Lower leg skin (tissue), 4 donors: ENCODE results near the gene ENDOD1. TPM values are rescaled to one million over a fixed set of nuclear protein-coding genes. Genes with fewer than 3 reads are reported as not detected.

Experiments
- DNase-seq, 2 donors: peaks; one replicate each; pipeline ENCODE4 v3.0.0-alpha.2; 2019; ENCODE audit warnings: low spot score in 2 of 2
- H3K4me3 ChIP-seq: fragments of 200-600 bp; sonication (generic); 2 replicates; pipeline ENCODE4 v1.5.1; 2017; ENCODE audit warnings: mild to moderate bottlenecking, low read depth; ENCODE audit not compliant: poor library complexity, severe bottlenecking
- POLR2A ChIP-seq, 2 donors: fragments of 450-650 bp; IDR thresholded peaks; one replicate each; pipeline ENCODE4 v1.6.1; 2016 to 2017; ENCODE audit warnings: antibody characterized with exemption in 2 of 2, mild to moderate bottlenecking in 1 of 2, moderate library complexity in 1 of 2
- WGBS, 2 donors: methylation state at CpG; one replicate each; pipeline ENCODE4 v1.1.5; 2018; 5-methylcytosine and 5-hydroxymethylcytosine counted together
- intact Hi-C: fragments of 100-400 bp; cut with DNase I; formaldehyde crosslinking; loops from one replicate; pipeline ENCODE4 v1.15.0; 2023; ENCODE audit warnings: low total_unique reads
- total RNA-seq, 4 donors: library from RNA; depleted of rRNA; stranded (reverse); fragments of >200 nt; gene quantifications; one replicate each; pipeline ENCODE4 v1.1.0, GENCODE V29; 2016
- TF ChIP-seq, protein P1 (sequence below), 3 donors: fragments of 450-650 bp; IDR thresholded peaks; one replicate each; pipeline ENCODE4 v1.5.1; 2016; ENCODE audit warnings: antibody characterized with exemption in 3 of 3, mild to moderate bottlenecking in 3 of 3, moderate library complexity in 2 of 3

Gene ENDOD1
- total RNA-seq, 4 donors from 2014 or later = 57.6 to 113 (median 87.2) TPM

DNA sequence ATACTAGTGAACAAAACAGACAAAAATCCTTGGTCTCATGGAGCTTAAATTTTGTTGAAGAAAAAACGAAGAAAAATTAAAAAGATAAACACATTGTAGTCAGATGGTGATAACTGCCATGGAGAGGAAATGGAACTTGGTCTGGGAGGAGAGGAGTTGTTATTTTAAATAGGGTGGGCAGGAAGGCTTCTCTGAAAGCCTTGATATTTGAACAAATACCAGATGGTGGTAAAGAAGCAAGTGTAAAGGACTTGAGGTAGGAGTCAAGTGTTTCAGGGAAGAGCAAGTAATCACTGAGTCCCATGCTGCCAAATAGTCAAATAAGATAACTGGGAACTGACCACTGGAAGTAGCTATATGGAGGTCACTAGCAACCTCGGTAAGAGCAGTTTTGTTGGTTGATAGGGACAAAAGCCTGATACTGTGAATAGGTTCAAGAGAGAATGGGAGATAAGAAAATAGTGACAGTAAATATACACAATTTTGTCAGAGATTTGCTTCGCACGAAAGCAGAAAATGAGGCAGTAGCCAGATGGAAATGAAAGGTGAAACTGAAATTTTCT, 86.3 kb downstream of the ENDOD1 start:
- WGBS, 2 donors = 81 to 85% methylated on average over 4 of the region's 4 CpGs
- H3K4me3 ChIP-seq = no peak overlapping the region

More for the DNA sequence above, 86.3 kb downstream of the ENDOD1 start:
- intact Hi-C loops = no loop called here
- no peak for DNase-seq
- TF ChIP-seq, protein P1, sequence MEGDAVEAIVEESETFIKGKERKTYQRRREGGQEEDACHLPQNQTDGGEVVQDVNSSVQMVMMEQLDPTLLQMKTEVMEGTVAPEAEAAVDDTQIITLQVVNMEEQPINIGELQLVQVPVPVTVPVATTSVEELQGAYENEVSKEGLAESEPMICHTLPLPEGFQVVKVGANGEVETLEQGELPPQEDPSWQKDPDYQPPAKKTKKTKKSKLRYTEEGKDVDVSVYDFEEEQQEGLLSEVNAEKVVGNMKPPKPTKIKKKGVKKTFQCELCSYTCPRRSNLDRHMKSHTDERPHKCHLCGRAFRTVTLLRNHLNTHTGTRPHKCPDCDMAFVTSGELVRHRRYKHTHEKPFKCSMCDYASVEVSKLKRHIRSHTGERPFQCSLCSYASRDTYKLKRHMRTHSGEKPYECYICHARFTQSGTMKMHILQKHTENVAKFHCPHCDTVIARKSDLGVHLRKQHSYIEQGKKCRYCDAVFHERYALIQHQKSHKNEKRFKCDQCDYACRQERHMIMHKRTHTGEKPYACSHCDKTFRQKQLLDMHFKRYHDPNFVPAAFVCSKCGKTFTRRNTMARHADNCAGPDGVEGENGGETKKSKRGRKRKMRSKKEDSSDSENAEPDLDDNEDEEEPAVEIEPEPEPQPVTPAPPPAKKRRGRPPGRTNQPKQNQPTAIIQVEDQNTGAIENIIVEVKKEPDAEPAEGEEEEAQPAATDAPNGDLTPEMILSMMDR (IDR thresholded peaks at IDR 0.05) = no peak
- no peak for TF ChIP-seq POLR2A (IDR thresholded peaks at IDR 0.05)

Other genes with a start within 250 kb of the ENDOD1 start
- gene CWC15, start 116.3 kb upstream of the ENDOD1 start, total RNA-seq = 10 to 100 TPM; 30.5 to 52.3 (median 34.9) TPM
- gene KDM4D, start 116.1 kb upstream of the ENDOD1 start, total RNA-seq = 1 to 10 TPM in 2 of 4 donors, under 1 TPM in 2; 0.94 to 1.1 (median 1.0) TPM
- gene KDM4E, start 64.6 kb upstream of the ENDOD1 start, total RNA-seq = not detected
- gene KDM4F, start 40.4 kb upstream of the ENDOD1 start, total RNA-seq = not detected
- gene SRSF8, start 22.9 kb upstream of the ENDOD1 start, total RNA-seq = 10 to 100 TPM; 28.6 to 51.2 (median 41.3) TPM
- gene SESN3, start 141.4 kb downstream of the ENDOD1 start, total RNA-seq = 10 to 100 TPM; 12.4 to 37.3 (median 25.5) TPM